Hepatocyte (in vitro differentiated cells): Measurements from ENCODE around the gene LPP.

ENCODE experiments used
- EZH2 ChIP-seq: fragments of 200-600 bp; sonication (generic); IDR thresholded peaks from 2 replicates; pipeline ENCODE4 v1.6.1; 2016; ENCODE audit warnings: antibody characterized with exemption, mild to moderate bottlenecking, borderline replicate concordance
- TF ChIP-seq, protein P1 (sequence below): fragments of 200-600 bp; sonication (generic); IDR thresholded peaks from 2 replicates; pipeline ENCODE4 v1.5.1; 2016; ENCODE audit warnings: antibody characterized with exemption, mild to moderate bottlenecking; ENCODE audit not compliant: poor library complexity

DNA sequence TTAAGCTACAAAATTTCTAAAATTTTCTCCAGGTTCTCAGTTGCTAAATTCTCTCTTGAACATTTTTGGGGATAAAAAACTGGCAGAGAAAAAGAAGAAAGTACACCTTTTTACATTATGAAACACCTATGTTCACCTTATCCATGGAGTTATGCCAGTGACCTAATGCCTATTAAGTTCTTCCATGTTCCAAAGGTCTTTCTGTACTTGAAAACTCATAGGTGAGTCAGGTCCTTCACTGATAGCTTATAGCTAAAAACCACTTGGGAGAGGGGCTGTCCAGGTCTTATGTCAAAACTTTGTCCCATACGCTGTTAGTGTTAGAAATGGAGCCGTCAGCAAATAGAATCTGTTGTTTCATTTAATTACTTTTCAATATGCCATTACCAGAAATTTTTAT lies 530.3 kb downstream of the LPP start:
- TF ChIP-seq, protein P1, sequence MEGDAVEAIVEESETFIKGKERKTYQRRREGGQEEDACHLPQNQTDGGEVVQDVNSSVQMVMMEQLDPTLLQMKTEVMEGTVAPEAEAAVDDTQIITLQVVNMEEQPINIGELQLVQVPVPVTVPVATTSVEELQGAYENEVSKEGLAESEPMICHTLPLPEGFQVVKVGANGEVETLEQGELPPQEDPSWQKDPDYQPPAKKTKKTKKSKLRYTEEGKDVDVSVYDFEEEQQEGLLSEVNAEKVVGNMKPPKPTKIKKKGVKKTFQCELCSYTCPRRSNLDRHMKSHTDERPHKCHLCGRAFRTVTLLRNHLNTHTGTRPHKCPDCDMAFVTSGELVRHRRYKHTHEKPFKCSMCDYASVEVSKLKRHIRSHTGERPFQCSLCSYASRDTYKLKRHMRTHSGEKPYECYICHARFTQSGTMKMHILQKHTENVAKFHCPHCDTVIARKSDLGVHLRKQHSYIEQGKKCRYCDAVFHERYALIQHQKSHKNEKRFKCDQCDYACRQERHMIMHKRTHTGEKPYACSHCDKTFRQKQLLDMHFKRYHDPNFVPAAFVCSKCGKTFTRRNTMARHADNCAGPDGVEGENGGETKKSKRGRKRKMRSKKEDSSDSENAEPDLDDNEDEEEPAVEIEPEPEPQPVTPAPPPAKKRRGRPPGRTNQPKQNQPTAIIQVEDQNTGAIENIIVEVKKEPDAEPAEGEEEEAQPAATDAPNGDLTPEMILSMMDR = no peak
- TF ChIP-seq EZH2 = no peak
